Muscle of leg (tissue), 11 donors: ENCODE data around the gene SNTG2. TPM values are rescaled to one million over a fixed set of nuclear protein-coding genes. Genes with fewer than 3 reads are reported as not detected.

Experiments
- DNase-seq: peaks from one replicate; pipeline ENCODE4 v3.0.0; 2013
- H3K27ac ChIP-seq: one replicate; pipeline ENCODE4 v1.5.1; 2013; ENCODE audit warnings: mild to moderate bottlenecking, low read length, control low read depth
- H3K27me3 ChIP-seq: one replicate; pipeline ENCODE4 v1.6.1; 2013; ENCODE audit warnings: low read length; ENCODE audit not compliant: control insufficient read depth, insufficient read depth
- H3K36me3 ChIP-seq: one replicate; pipeline ENCODE4 v1.6.1; 2013; ENCODE audit warnings: low read length; ENCODE audit not compliant: control insufficient read depth, insufficient read depth
- H3K4me1 ChIP-seq: one replicate; pipeline ENCODE4 v1.6.1; 2013; ENCODE audit warnings: low read length; ENCODE audit not compliant: control insufficient read depth, insufficient read depth
- H3K4me3 ChIP-seq: one replicate; pipeline ENCODE4 v1.5.1; 2013; ENCODE audit warnings: low read length, control low read depth
- H3K9me3 ChIP-seq: replicated peaks from 2 replicates; pipeline ENCODE4 v1.6.1; 2013; ENCODE audit warnings: low read depth, low read length; ENCODE audit not compliant: control insufficient read depth
- WGBS: methylation state at CpG from one replicate; pipeline ENCODE4 v1.1.5; 2013; ENCODE audit warnings: missing lambda C conversion rate; ENCODE audit not compliant: insufficient coverage; 5-methylcytosine and 5-hydroxymethylcytosine counted together
- polyA plus RNA-seq, 8 donors: library from polyadenylated mRNA; unstranded; fragments of 120-200 nt; gene quantifications; one replicate each; pipeline versions ENCODE4 v1.2.1 to v1.2.3, GENCODE V29; 2013; ENCODE audit warnings: inconsistent platforms in 1 of 8, low replicate concordance in 1 of 8; ENCODE audit not compliant: insufficient read length in 8 of 8, insufficient read depth in 1 of 8
- total RNA-seq: library from RNA; stranded (reverse); fragments of 120-200 nt; gene quantifications from one replicate; pipeline ENCODE4 v1.2.4, GENCODE V29; 2013

SNTG2 gene
- total and polyA plus RNA-seq, 9 donors: 0.20 to 0.41 (median 0.31) TPM; not detected in 4

GRCh38 chr2:1147873-1148612, 197.4 kb downstream of the SNTG2 start:
- peaks cover 3% of the 10 kb centered on the region for H3K27me3 ChIP-seq
- WGBS: 23% methylated on average over 4 of the region's 5 CpGs
- DNase-seq: no peak

GRCh38 chr2:1150724-1151511, 200.3 kb downstream of the SNTG2 start:
- Histone ChIP-seq H3K9me3 (no peaks in the 10 kb centered on the region), H3K4me3 (no peak overlapping the region), H3K27ac (no peak overlapping the region), H3K4me1 (peaks cover 8% of the 10 kb centered on the region), H3K27me3 (peaks cover 3% of the 10 kb centered on the region), H3K36me3 (no peaks in the 10 kb centered on the region)
- no peak for DNase-seq
- 74% methylated on average over 7 of the region's 13 CpGs for WGBS

More at GRCh38 chr2:1147873-1148612, 197.4 kb downstream of the SNTG2 start:
- Histone ChIP-seq H3K4me3 (no peak overlapping the region), H3K36me3 (no peaks in the 10 kb centered on the region), H3K4me1 (no peaks in the 10 kb centered on the region), H3K27ac (no peak overlapping the region), H3K9me3 (no peaks in the 10 kb centered on the region)

GRCh38 chr2:1152375-1152774, 201.7 kb downstream of the SNTG2 start:
- H3K4me1 ChIP-seq: peaks cover 11% of the 10 kb centered on the region
- WGBS: 94% methylated on average over 5 of the region's 7 CpGs
- DNase-seq: no peak
- no peak overlapping the region for H3K4me3 ChIP-seq
- peaks cover 3% of the 10 kb centered on the region for H3K27me3 ChIP-seq
- H3K27ac ChIP-seq: no peak overlapping the region
- no peaks in the 10 kb centered on the region for H3K36me3 ChIP-seq
- no peaks in the 10 kb centered on the region for H3K9me3 ChIP-seq

- H3K4me3 ChIP-seq: no peak overlapping the region
- WGBS: 22% methylated on average over 7 of the region's 9 CpGs
These were observed 203.3 kb downstream of the SNTG2 start for GRCh38 chr2:1153920-1154319.

GRCh38 chr2:1154710-1155594, 204.3 kb downstream of the SNTG2 start:
- WGBS: 81% methylated on average over 3 of the region's 4 CpGs

More at GRCh38 chr2:1153920-1154319, 203.3 kb downstream of the SNTG2 start:
- H3K36me3 ChIP-seq: no peaks in the 10 kb centered on the region
- no peaks in the 10 kb centered on the region for H3K9me3 ChIP-seq
- peaks cover 3% of the 10 kb centered on the region for H3K27me3 ChIP-seq
- peaks cover 11% of the 10 kb centered on the region for H3K4me1 ChIP-seq
- H3K27ac ChIP-seq: peak overlapping the region; percentile 38
- DNase-seq: peak; percentile 92

GRCh38 chr2:1156059-1156458, 205.4 kb downstream of the SNTG2 start:
- no peaks in the 10 kb centered on the region for H3K9me3 ChIP-seq
- no peak overlapping the region for H3K4me3 ChIP-seq
- no peak for DNase-seq
- peaks cover 11% of the 10 kb centered on the region for H3K4me1 ChIP-seq
- H3K36me3 ChIP-seq: no peaks in the 10 kb centered on the region
- WGBS: 65% methylated on average over 7 of the region's 7 CpGs
- no peak overlapping the region for H3K27ac ChIP-seq
- H3K27me3 ChIP-seq: peaks cover 3% of the 10 kb centered on the region

More at GRCh38 chr2:1154710-1155594, 204.3 kb downstream of the SNTG2 start:
- H3K9me3 ChIP-seq: no peaks in the 10 kb centered on the region
- no peak overlapping the region for H3K4me3 ChIP-seq
- peaks cover 3% of the 10 kb centered on the region for H3K27me3 ChIP-seq
- H3K36me3 ChIP-seq: no peaks in the 10 kb centered on the region
- no peak for DNase-seq
- H3K4me1 ChIP-seq: peaks cover 11% of the 10 kb centered on the region
- no peak overlapping the region for H3K27ac ChIP-seq

- DNase-seq: no peak
- Histone ChIP-seq H3K27me3 (no peaks in the 10 kb centered on the region), H3K4me3 (no peak overlapping the region), H3K36me3 (no peaks in the 10 kb centered on the region), H3K4me1 (peaks cover 11% of the 10 kb centered on the region), H3K27ac (no peak overlapping the region), H3K9me3 (no peaks in the 10 kb centered on the region)
- WGBS: 61% methylated on average over 12 of the region's 14 CpGs
These were observed 205.9 kb downstream of the SNTG2 start for GRCh38 chr2:1156531-1156930.

- H3K4me1 ChIP-seq: peaks cover 11% of the 10 kb centered on the region
- WGBS: 91% methylated on average over 9 of the region's 15 CpGs
- no peaks in the 10 kb centered on the region for H3K36me3 ChIP-seq
- H3K27me3 ChIP-seq: no peaks in the 10 kb centered on the region
- H3K4me3 ChIP-seq: no peak overlapping the region
- no peak overlapping the region for H3K27ac ChIP-seq
- H3K9me3 ChIP-seq: no peaks in the 10 kb centered on the region
- no peak for DNase-seq
These were observed 206.5 kb downstream of the SNTG2 start for GRCh38 chr2:1157107-1157506.

- no peaks in the 10 kb centered on the region for H3K27me3 ChIP-seq
- no peak overlapping the region for H3K27ac ChIP-seq
- no peak for DNase-seq
- peaks cover 11% of the 10 kb centered on the region for H3K4me1 ChIP-seq
- no peaks in the 10 kb centered on the region for H3K9me3 ChIP-seq
- 82% methylated on average over 7 of the region's 9 CpGs for WGBS
- H3K4me3 ChIP-seq: no peak overlapping the region
- no peaks in the 10 kb centered on the region for H3K36me3 ChIP-seq
These were observed 208.4 kb downstream of the SNTG2 start for GRCh38 chr2:1159013-1159412.
